Mucosa of descending colon (tissue), 3 donors: ENCODE results near the gene CENPP. TPM values are rescaled to one million over a fixed set of nuclear protein-coding genes. Genes with fewer than 3 reads are reported as not detected.

Source experiments
- ATAC-seq: fragments of 200-7000 bp; cut with Tn5 transposase; one replicate; pipeline ENCODE4 v1.9.1; 2020; ENCODE audit warnings: mild to moderate bottlenecking, moderate library complexity
- DNase-seq, 3 donors: peaks; one replicate each; pipeline ENCODE4 v3.0.0-alpha.2; 2020
- H3K36me3 ChIP-seq: fragments of 200-600 bp; one replicate; pipeline ENCODE4 v1.8.0; 2021; ENCODE audit warnings: low read depth, mild to moderate bottlenecking
- H3K4me1 ChIP-seq: fragments of 200-600 bp; one replicate; pipeline ENCODE4 v1.8.0; 2021; ENCODE audit warnings: low read depth, mild to moderate bottlenecking
- H3K4me3 ChIP-seq: fragments of 200-600 bp; one replicate; pipeline ENCODE4 v1.8.0; 2021; ENCODE audit warnings: mild to moderate bottlenecking
- H3K9me3 ChIP-seq: fragments of 200-600 bp; one replicate; pipeline ENCODE4 v1.8.0; 2021; ENCODE audit warnings: mild to moderate bottlenecking
- intact Hi-C, 2 donors: fragments of 100-400 bp; cut with DNase I in 1 of 2; cut with micrococcal nuclease in 1 of 2; formaldehyde crosslinking; loops; one replicate each; pipeline versions ENCODE4 v1.11.0 to v1.11.1; 2022; cut with DNase I, micrococcal nuclease
- total RNA-seq, 3 donors: library from RNA; stranded (reverse); fragmentation: NEBNext Ultra II Directional in 2 of 3; extraction: Animal tissue kit (Norgen Biotek cat#: 25700) in 2 of 3; gene quantifications; one replicate each; pipeline versions ENCODE4 v1.2.1 to v1.2.4, GENCODE V29; 2021 to 2023
- TF ChIP-seq, protein P1 (sequence below): fragments of 200-600 bp; IDR thresholded peaks from one replicate; pipeline ENCODE4 v1.8.0; 2022; ENCODE audit warnings: antibody characterized with exemption, mild to moderate bottlenecking
- donor health status: DM: no; HTN: no; CAD: no; lungs with moderate emphysema.
- donor health status: DM: no; HTN: no; CAD: no.
- donor health status: DM: no; HTN: yes; CAD: no.

Gene CENPP
- total RNA-seq, 3 donors from 2014 or later: 2.0 to 4.9 (median 3.3) TPM

DNA sequence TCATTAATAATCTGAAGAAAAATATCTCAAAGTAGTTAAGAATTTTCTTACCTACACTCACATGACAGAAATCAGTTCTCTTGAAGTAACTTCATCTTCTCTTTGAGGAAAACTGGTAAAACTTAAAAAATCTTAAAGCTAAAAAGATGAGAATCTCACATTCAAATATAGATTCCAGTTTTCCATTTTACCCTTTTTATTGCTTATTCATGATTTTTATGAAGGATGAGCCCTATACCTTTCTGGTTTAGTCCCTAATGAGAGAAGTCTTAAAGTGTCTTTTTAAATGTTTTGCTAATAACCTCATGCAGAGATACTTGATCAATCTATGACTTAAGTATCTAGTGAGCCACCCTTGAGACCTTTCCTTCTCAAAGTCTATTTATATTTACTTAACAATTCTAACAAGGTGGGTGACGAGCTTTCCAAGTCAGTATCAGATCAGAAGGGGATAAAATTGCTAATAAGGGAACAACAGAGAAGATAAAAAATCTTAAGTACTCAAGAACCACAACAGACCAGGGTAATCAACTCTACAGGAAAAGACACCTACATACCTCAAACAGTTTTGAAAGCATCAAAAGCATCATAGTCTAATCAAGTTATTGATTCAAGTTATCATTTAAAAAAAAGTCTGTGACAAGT, 34.8 kb upstream of the CENPP start:
- intact Hi-C loops: no loop called here
- Histone ChIP-seq H3K4me1 (peaks cover 11% of the 10 kb centered on the region), H3K36me3 (no peaks in the 10 kb centered on the region), H3K4me3 (no peak overlapping the region), H3K9me3 (no peaks in the 10 kb centered on the region)
- ATAC-seq: no peak
- DNase-seq: no peak
- TF ChIP-seq, protein P1, sequence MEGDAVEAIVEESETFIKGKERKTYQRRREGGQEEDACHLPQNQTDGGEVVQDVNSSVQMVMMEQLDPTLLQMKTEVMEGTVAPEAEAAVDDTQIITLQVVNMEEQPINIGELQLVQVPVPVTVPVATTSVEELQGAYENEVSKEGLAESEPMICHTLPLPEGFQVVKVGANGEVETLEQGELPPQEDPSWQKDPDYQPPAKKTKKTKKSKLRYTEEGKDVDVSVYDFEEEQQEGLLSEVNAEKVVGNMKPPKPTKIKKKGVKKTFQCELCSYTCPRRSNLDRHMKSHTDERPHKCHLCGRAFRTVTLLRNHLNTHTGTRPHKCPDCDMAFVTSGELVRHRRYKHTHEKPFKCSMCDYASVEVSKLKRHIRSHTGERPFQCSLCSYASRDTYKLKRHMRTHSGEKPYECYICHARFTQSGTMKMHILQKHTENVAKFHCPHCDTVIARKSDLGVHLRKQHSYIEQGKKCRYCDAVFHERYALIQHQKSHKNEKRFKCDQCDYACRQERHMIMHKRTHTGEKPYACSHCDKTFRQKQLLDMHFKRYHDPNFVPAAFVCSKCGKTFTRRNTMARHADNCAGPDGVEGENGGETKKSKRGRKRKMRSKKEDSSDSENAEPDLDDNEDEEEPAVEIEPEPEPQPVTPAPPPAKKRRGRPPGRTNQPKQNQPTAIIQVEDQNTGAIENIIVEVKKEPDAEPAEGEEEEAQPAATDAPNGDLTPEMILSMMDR: no peak

DNA sequence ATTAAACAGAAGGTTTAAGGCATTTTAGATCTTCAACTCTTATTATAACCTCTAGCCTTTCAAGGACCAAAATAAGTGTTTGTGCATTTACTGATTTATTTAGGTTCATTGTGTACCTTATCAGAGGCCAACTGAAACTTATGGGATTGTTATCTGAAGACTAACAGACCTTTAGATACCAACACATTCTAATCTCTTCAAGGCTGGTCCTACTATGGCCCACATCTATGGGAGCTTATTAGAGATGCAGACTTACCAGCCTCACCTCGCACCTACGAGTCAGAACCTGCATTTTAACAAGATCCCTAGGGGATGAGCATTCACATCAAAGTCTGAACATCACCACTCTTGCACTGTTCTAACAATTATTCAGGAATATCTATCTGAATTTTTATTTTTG, 34.2 kb upstream of the CENPP start:
- no peak for DNase-seq
- Histone ChIP-seq H3K4me3 (no peak overlapping the region), H3K9me3 (no peaks in the 10 kb centered on the region), H3K4me1 (peaks cover 11% of the 10 kb centered on the region), H3K36me3 (no peaks in the 10 kb centered on the region)
- TF ChIP-seq, protein P1: no peak
- no peak for ATAC-seq
- intact Hi-C loops: no loop called here

DNA sequence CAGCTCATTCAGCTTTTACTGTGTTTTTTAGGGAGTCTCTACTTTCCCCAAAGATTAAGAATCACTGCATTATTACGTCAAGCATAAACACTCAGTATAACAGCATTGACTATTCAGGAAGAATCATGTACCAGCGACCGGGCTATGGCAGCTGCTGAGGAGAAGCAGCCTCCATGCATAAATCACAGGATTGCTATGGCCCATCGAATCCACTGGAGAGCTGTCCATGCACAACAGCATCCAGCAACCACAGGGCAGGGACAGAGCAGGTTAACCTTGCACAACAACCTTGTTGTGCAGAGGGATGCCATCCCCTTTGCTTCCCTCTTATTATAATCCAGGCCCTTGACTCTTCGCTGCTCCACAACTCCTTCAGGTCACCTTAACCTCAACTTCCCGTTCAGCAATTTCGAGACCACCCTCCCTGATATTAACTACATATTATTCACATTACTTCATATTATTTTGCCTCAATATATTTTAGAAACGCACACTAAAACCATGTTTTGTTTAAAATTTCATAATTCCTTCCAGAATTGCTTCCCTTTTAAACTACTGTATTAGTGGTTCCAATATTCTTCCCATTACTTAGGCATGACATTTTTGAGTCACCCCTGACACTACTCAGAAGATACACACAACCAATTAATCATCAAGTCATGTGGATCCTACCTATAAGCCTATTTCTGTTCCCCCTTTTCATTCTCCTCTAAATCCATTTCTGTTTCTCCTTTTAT, 33.2 kb upstream of the CENPP start:
- intact Hi-C loops: no loop called here
- ATAC-seq: no peak

DNA sequence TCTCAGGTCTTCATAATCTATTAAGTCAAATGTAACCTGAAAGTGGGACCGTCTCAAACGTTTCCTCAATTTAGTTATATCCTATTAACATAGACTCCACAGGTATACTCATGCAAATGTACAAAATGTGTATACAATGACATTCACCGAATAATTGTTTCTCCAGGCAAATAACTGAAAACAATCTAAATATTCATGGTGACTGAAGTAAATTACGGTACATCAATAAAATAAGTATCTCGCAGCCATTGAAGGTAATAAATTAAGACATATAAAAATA, 32.7 kb upstream of the CENPP start:
- Histone ChIP-seq H3K4me1 (peaks cover 11% of the 10 kb centered on the region), H3K36me3 (no peaks in the 10 kb centered on the region), H3K4me3 (peak overlapping the region; percentile 52), H3K9me3 (no peaks in the 10 kb centered on the region)
- DNase-seq (no peak), ATAC-seq (no peak)
- intact Hi-C loops: no loop called here
- TF ChIP-seq, protein P1: no peak

More for the DNA sequence above, 33.2 kb upstream of the CENPP start:
- Histone ChIP-seq H3K4me1 (peaks cover 11% of the 10 kb centered on the region), H3K4me3 (no peak overlapping the region), H3K36me3 (no peaks in the 10 kb centered on the region), H3K9me3 (no peaks in the 10 kb centered on the region)
- no peak for DNase-seq
- TF ChIP-seq, protein P1: no peak

DNA sequence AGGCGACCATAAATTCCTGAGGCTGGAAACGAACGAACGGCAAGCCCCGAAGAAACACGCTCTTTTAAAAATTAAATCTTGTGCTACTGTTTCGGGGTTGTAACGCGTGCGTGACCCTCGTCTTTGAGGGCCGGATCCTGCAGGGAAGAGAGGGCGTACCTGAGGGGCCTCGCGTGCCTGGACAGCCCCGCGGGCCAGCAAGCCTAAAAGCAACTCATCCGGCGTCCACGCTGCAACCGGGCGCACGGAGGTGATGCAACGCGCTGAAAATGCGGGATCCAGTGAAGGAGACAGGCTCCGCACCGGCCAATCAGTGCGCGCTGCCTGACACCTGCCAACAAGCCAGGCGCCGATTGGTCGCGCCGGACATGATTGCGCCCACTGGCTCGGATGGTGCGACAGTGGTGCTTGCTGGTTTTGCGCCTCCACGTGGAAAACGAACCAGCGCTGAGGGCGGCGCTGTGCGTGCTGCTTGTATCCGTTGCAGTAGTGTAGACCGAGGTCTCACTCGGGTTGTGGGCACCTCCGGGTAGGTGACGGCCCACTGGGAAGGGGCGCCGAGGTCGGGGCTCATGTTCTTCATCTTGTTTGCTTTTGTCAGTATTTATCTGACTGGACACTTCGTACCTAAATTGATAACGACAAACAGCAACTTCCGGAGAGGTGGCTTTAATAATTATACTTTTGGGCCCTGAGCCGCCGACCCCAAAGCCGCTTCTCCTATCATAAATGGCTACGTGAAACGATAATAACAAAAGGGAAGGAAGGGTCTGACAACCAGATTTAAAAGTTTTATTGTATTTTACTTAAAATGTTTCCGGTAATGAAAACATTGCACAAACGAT, 32.1 kb upstream of the CENPP start, which contains the start of gene IARS1:
TSS of gene IARS1 (minus strand) at position 246 of the 845 bp plus-strand sequence. CDS start 4,278 bp downstream, outside the sequence.
- Histone ChIP-seq H3K4me1 (peaks cover 11% of the 10 kb centered on the region), H3K36me3 (no peaks in the 10 kb centered on the region), H3K9me3 (no peaks in the 10 kb centered on the region), H3K4me3 (peak within 1 kb of the TSS; percentile 52)
- intact Hi-C loops: no loop called here
- TF ChIP-seq, protein P1: peak; percentile 21
- ATAC-seq: peak; percentile 100
- peak; percentile 98 to 100 (median 99) for DNase-seq
